A673 (cell line): Measurements from ENCODE around the gene DROSHA.

ENCODE experiments used
- EZH2 ChIP-seq: fragments of 200-600 bp; sonication (generic); IDR thresholded peaks from 2 replicates; pipeline ENCODE4 v1.6.1; 2017; ENCODE audit warnings: borderline replicate concordance, low read depth, mild to moderate bottlenecking, mixed read lengths, antibody characterized with exemption, low read length; ENCODE audit not compliant: poor library complexity, severe bottlenecking
- TF ChIP-seq, protein P1 (sequence below): fragments of 300-800, 200-600 bp; sonication (generic); conservative IDR thresholded peaks from 2 replicates; pipeline ENCODE4 v1.5.1; 2017; ENCODE audit warnings: low read depth, mild to moderate bottlenecking, antibody characterized with exemption, low read length, moderate library complexity, mixed read lengths

DNA sequence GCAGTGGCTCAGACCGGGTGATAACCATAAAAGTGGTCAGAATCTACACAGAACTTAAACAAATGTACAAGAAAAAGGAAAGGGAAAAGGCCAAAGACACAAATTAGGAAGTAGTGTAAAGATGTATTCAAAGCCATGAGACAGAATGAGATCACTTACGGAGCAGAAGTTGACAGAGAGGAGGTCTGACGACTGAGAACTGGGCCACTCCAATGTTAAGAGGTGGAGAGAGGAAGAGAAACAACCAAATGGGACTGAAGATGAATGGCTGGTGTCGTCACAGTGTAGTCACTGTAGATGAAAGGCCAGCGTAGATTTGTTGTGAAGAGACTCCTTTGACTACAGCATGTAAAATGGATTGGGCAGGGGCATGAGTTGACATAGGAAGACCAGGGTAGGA lies 114.4 kb downstream of the DROSHA start:
- TF ChIP-seq, protein P1, sequence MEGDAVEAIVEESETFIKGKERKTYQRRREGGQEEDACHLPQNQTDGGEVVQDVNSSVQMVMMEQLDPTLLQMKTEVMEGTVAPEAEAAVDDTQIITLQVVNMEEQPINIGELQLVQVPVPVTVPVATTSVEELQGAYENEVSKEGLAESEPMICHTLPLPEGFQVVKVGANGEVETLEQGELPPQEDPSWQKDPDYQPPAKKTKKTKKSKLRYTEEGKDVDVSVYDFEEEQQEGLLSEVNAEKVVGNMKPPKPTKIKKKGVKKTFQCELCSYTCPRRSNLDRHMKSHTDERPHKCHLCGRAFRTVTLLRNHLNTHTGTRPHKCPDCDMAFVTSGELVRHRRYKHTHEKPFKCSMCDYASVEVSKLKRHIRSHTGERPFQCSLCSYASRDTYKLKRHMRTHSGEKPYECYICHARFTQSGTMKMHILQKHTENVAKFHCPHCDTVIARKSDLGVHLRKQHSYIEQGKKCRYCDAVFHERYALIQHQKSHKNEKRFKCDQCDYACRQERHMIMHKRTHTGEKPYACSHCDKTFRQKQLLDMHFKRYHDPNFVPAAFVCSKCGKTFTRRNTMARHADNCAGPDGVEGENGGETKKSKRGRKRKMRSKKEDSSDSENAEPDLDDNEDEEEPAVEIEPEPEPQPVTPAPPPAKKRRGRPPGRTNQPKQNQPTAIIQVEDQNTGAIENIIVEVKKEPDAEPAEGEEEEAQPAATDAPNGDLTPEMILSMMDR: no peak
- no peak for TF ChIP-seq EZH2
